Measurements from ENCODE around the gene CRTC1. TPM values are rescaled to one million over a fixed set of nuclear protein-coding genes. Genes with fewer than 3 reads are reported as not detected.
"Not testable (repeated sequence)": the region's sequence is repeated elsewhere in the genome, so short reads cannot be mapped to it uniquely, and the experiment has no call there.

CRTC1 gene
- total and polyA plus RNA-seq, 3 donors from 2014 or later = 15.6 to 32.1 (median 28.1) TPM

DNA sequence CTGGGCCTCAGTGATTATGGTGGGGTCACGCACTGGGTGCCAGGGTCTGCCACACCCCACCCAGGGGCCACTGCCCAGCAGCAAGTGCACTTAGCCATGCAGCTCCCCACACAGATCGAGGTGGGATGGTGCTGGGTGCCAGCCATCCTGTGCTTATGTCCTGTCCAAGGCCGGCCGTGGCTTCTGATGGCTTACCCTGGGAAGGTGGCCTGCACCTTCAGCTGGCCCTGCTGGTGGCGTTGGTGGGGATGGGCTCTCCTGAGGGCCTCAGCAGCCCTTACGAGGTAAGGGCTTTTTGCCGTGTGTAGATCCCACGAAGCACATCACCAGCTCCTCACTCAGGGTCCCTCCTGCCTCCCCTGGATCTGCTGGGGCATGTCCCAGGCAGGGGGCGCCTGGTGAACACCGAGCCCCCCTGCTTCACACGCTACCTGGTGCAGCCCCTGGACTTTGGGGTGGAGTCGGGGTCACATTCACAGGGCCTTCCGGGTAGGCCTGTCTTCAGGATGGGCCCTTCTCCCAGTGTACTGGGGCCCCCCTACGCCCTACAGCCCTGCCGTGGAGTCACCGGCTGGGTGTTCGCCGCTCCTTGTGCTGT lies 46.6 kb downstream of the CRTC1 start:
- TF ChIP-seq, protein P1, sequence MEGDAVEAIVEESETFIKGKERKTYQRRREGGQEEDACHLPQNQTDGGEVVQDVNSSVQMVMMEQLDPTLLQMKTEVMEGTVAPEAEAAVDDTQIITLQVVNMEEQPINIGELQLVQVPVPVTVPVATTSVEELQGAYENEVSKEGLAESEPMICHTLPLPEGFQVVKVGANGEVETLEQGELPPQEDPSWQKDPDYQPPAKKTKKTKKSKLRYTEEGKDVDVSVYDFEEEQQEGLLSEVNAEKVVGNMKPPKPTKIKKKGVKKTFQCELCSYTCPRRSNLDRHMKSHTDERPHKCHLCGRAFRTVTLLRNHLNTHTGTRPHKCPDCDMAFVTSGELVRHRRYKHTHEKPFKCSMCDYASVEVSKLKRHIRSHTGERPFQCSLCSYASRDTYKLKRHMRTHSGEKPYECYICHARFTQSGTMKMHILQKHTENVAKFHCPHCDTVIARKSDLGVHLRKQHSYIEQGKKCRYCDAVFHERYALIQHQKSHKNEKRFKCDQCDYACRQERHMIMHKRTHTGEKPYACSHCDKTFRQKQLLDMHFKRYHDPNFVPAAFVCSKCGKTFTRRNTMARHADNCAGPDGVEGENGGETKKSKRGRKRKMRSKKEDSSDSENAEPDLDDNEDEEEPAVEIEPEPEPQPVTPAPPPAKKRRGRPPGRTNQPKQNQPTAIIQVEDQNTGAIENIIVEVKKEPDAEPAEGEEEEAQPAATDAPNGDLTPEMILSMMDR (IDR thresholded peaks at IDR 0.05) = no peak
- no peak for TF ChIP-seq POLR2A (IDR thresholded peaks at IDR 0.05)
- no peaks in the 10 kb centered on the region for H3K36me3 ChIP-seq (ENCODE audit: low read depth, missing control alignments)
- intact Hi-C loops (cut with DNase I; ENCODE audit: low total_unique reads) = no loop called here
- no peaks in the 10 kb centered on the region for H3K9me3 ChIP-seq
- no peak overlapping the region for H3K4me3 ChIP-seq
- 95 to 98% methylated on average over 16 to 18 of the region's 18 CpGs for WGBS, 2 donors
- H3K27ac ChIP-seq = no peak overlapping the region
- H3K4me1 ChIP-seq = peaks cover 20% of the 10 kb centered on the region
- no peak for DNase-seq
- no peaks in the 10 kb centered on the region for H3K27me3 ChIP-seq

DNA sequence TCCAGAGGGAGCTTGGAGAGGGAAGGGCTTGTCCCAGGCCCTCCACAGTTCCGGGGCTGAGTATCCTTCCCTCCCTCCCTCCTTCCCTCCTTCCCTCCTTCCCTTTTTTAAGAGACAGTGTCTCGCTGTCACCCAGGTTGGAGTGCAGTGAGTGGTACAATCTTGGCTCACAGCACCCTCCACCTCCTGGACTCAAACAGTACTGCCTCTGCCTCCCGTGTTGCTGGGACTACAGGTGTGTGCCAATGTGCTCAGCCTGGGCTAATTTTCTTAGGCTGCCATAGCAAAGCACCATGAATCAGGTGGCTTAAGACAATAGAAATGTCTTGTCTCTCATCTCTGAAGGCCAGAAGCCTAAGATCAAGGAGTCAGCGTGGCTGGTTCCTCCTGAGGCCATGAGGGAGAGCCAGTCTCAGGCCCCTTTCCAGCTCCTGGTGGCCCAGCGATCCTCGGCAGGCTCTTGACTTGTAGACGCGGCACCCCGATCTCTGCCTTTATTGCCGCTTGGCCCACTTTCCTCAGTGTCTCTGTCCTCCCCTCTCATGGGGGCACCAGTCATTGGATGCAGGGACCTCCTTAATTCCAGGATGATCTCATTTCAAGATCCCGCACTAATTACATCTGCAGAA lies 47.5 kb downstream of the CRTC1 start:
- H3K36me3 ChIP-seq (ENCODE audit: low read depth, missing control alignments) = no peaks in the 10 kb centered on the region

DNA sequence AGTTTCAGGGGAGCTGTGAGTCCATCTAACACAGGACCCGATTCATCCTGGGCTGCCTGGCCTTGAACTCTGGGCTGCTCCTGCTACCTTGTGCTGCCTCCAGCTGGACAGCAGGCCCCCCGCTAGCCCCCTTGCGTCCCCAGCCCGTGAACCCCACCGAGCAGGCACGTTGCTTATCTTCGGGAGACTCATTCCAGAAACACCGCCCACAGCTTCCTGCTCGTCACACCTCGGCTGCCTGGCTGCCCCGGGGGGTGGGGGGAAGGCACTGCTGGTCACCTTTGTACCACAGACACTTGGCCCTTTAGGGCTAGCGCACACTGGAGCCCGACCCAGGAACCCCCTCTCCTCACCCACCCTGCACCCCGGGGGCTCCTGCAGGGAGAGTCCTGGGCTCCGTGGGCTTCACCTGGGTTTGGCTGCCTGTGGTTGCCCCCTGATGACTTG lies 48.1 kb downstream of the CRTC1 start:
- Histone ChIP-seq H3K27me3 (no peaks in the 10 kb centered on the region), H3K4me1 (peaks cover 17% of the 10 kb centered on the region), H3K36me3 (ENCODE audit: low read depth, missing control alignments) (no peaks in the 10 kb centered on the region), H3K27ac (no peak overlapping the region), H3K9me3 (no peaks in the 10 kb centered on the region), H3K4me3 (no peak overlapping the region)
- TF ChIP-seq, protein P1 (IDR thresholded peaks at IDR 0.05) = no peak
- TF ChIP-seq POLR2A (IDR thresholded peaks at IDR 0.05) = no peak
- WGBS, 2 donors = 37 to 87% methylated on average over 4 to 15 of the region's 15 CpGs
- DNase-seq = peak; percentile 35
- intact Hi-C loops (cut with DNase I; ENCODE audit: low total_unique reads) = no loop called here

More for the DNA sequence above, 47.5 kb downstream of the CRTC1 start:
- intact Hi-C loops (cut with DNase I; ENCODE audit: low total_unique reads) = no loop called here
- TF ChIP-seq POLR2A (IDR thresholded peaks at IDR 0.05) = no peak
- TF ChIP-seq, protein P1 (IDR thresholded peaks at IDR 0.05) = no peak
- Histone ChIP-seq H3K27ac (no peak overlapping the region), H3K4me1 (peaks cover 17% of the 10 kb centered on the region), H3K27me3 (no peaks in the 10 kb centered on the region), H3K9me3 (no peaks in the 10 kb centered on the region), H3K4me3 (no peak overlapping the region)
- DNase-seq = no peak
- 87 to 90% methylated on average over 10 to 11 of the region's 11 CpGs for WGBS, 2 donors

DNA sequence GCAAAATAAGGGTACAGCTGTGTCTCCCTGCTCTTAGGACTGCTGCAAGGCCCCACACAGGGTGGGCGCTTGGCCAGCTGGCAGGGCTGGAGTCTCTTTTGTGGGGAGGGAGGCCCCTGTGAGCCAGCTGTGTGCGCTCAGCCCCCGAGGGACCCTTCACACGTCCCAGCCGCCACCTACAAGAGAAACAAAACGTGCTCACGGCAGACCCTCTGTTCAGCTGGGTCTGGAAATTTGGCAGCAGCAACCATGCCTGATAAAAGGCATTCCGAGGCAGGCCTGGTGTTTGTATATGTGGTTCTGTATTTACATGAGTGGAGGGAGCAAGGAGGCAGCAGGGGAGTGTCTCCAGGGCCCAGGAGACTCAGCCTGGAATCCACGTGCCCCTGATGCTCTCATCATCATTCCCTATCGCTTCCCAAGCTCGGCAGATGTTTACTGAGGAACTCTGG lies 49.7 kb downstream of the CRTC1 start:
- H3K4me1 ChIP-seq = peaks cover 24% of the 10 kb centered on the region
- H3K27ac ChIP-seq = no peak overlapping the region
- intact Hi-C loops (cut with DNase I; ENCODE audit: low total_unique reads) = no loop called here
- WGBS, 2 donors = 31 to 48% methylated on average over 8 to 11 of the region's 11 CpGs
- H3K9me3 ChIP-seq = no peaks in the 10 kb centered on the region
- no peak for TF ChIP-seq POLR2A (IDR thresholded peaks at IDR 0.05)
- TF ChIP-seq, protein P1 (IDR thresholded peaks at IDR 0.05) = no peak
- H3K36me3 ChIP-seq (ENCODE audit: low read depth, missing control alignments) = no peaks in the 10 kb centered on the region
- H3K27me3 ChIP-seq = no peaks in the 10 kb centered on the region
- DNase-seq = peak; percentile 78
- H3K4me3 ChIP-seq = no peak overlapping the region

DNA sequence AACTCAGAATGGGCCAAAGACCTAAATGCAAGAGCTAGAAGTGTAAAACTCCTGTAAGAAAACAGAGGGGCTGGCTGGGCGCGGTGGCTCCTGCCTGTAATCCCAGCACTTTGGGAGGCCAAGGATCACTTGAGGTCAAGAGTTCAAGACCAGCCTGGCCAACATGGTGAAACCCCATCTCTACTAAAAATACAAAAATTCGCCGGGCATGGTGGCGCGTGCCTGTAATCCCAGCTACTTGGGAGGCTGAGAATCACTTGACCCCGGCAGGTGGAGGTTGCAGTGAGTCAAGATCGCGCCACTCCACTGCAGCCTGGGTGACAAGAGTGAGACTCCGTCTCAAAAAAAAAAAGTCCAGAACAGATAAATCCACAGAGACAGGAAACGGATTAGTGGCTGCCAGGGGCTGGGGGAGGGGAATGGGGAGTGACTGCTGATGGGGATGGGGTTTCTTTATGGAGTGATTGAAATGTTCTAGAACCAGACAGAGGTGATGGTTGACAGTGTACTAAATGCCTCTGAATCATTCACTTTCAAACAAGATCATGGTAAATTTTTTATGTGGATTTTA lies 50.4 kb downstream of the CRTC1 start:
- H3K9me3 ChIP-seq; intact Hi-C loops (cut with DNase I; ENCODE audit: low total_unique reads); H3K4me3 ChIP-seq; H3K36me3 ChIP-seq (ENCODE audit: low read depth, missing control alignments); H3K27me3 ChIP-seq; DNase-seq; H3K27ac ChIP-seq: not testable (repeated sequence)
- peaks cover 24% of the 10 kb centered on the region for H3K4me1 ChIP-seq
- 89% methylated on average over 11 of the region's 11 CpGs for whole genome bisulfite sequencing, 2 donors
